HepG2 (cell line): ENCODE measurements around the gene CMIP. TPM values are rescaled to one million over a fixed set of nuclear protein-coding genes. Genes with fewer than 3 reads are reported as not detected.
A peak's percentile ranks its signal among the peaks of the same experiment; 100 is the strongest.

ENCODE experiments used
- ARID5B ChIP-seq: IDR thresholded peaks from 2 replicates; pipeline ENCODE4 v1.4.0; 2020; ENCODE audit warnings: mild to moderate bottlenecking, missing genetic modification reagents
- HNRNPUL1 ChIP-seq: fragments of 200-400 bp; formaldehyde crosslinking; IDR thresholded peaks from 2 replicates; pipeline ENCODE4 v1.6.1; 2017; ENCODE audit warnings: low read depth, mild to moderate bottlenecking, low read length, moderate library complexity
- KAT8 ChIP-seq: IDR thresholded peaks from 2 replicates; pipeline ENCODE4 v1.6.1; 2016; ENCODE audit warnings: missing genetic modification reagents, missing compliant biosample characterization
- KIAA2018 ChIP-seq: sonication (generic); formaldehyde crosslinking; IDR thresholded peaks from 2 replicates; pipeline ENCODE4 v1.5.0; 2020; ENCODE audit warnings: mild to moderate bottlenecking, missing genetic modification reagents, borderline replicate concordance
- RNF219 ChIP-seq: sonication (generic); formaldehyde crosslinking; IDR thresholded peaks from 2 replicates; pipeline ENCODE4 v1.5.0; 2020; ENCODE audit warnings: mild to moderate bottlenecking, missing genetic modification reagents
- THAP7 ChIP-seq: sonication (generic); formaldehyde crosslinking; IDR thresholded peaks from 2 replicates; pipeline ENCODE4 v1.8.1; 2023; ENCODE audit warnings: mild to moderate bottlenecking, missing genetic modification reagents
- TP53 ChIP-seq: sonication (generic); formaldehyde crosslinking; conservative IDR thresholded peaks from 2 replicates; pipeline ENCODE4 v1.4.0; 2020; ENCODE audit warnings: missing genetic modification reagents
- YEATS2 ChIP-seq: sonication (generic); formaldehyde crosslinking; IDR thresholded peaks from 2 replicates; pipeline ENCODE4 v1.4.0; 2020; ENCODE audit warnings: missing genetic modification reagents, borderline replicate concordance
- YY1 ChIP-seq: IDR thresholded peaks from 2 replicates; pipeline ENCODE4 v1.6.1; 2011; ENCODE audit warnings: low read length, low read depth, moderate library complexity, mild to moderate bottlenecking; ENCODE audit not compliant: insufficient read depth, insufficient replicate concordance
- ZNF598 ChIP-seq: sonication (generic); formaldehyde crosslinking; IDR thresholded peaks from 2 replicates; pipeline ENCODE4 v1.5.1; 2020; ENCODE audit warnings: mild to moderate bottlenecking, missing genetic modification reagents, borderline replicate concordance
- polyA plus RNA-seq, 8 experiments: library from polyadenylated mRNA; depleted of rRNA in 3 of 8; stranded (reverse) in 7 of 8; unstranded in 1 of 8; fragments of >200 nt; fragmentation: Illumina TruSeq in 4 of 8; extraction: Trizol in 4 of 8; gene quantifications; 2 replicates each; pipeline versions ENCODE4 v1.2.1 to v1.2.3, GENCODE V29; 2011 to 2016; ENCODE audit warnings: low read depth in 4 of 8, missing spikeins in 1 of 8, mixed read lengths in 1 of 8; ENCODE audit not compliant: insufficient read depth in 1 of 8
- total RNA-seq, 5 experiments: library from RNA; depleted of rRNA; stranded (reverse); fragments of >200 nt; fragmentation: Illumina TruSeq; extraction: Trizol; gene quantifications; 2 replicates each; pipeline ENCODE4 v1.2.3, GENCODE V29; 2016; ENCODE audit warnings: low read depth in 1 of 5

CMIP gene
- total and polyA plus RNA-seq, 2 of the 13 experiments (the other 11 are each of a cell fraction or from before 2014, with no cell fraction given): 10.9 to 18.1 TPM

DNA sequence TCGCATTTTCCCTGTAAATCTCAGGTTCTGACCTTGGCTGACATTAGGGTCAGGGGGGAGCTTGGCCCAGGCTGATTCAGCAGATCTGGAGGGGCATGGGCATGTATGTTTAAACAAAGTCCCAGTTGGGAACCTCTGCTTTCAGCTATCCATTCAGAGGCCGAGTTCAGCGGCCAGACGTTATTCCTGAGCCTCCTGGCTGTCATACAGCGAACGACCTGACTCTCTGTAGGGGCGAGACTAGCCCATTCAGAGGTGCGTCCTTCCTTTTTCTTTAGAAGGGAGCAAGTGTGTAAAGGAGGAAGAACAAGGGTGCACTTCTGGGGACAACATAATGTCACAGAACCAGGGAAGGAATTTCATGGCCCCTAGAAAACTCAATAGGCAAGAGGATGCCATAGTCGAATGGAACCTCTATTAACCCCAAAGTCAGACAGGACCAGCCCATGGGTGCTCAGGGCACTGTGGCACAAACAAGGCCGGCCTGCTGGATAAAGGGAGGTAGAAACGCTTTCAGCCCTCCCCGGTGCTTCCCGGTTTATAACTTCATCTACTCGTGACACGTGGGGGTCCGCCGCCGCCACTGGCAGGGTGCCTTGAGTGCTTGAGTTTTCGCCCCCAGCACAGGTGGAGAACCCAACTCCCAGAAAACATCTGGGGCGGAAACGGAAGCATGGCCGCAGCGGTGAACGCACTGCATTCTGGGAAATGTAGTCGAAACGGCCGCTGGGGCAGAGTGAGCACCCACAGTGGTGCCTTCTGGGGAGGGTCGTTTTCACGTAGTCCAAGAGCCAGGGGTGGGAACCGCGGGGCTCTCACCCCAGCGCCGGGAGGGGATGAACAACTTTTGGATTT lies 301.3 kb downstream of the CMIP start (continued):
- TF ChIP-seq THAP7 (CRISPR knock-in tag) (no peak), YEATS2 (peak; percentile 69; the same call in 1 of the 2 replicates), TP53 (CRISPR knock-in tag) (no peak), ZNF598 (CRISPR knock-in tag) (peak; percentile 78; the same call in 1 of the 2 replicates), HNRNPUL1 (no peak), YY1 (peak; percentile 77), ARID5B (CRISPR knock-in tag) (no peak), RNF219 (CRISPR knock-in tag) (no peak), KIAA2018 (CRISPR knock-in tag) (no peak), KAT8 (CRISPR knock-in tag) (peak; percentile 89)
